GM18909 (cell line): ENCODE results near the gene ABCB6.

Experiments
- ATAC-seq: cut with Tn5 transposase; IDR thresholded peaks from one replicate; pipeline ENCODE4 v1.9.1; 2021; ENCODE audit warnings: mild to moderate bottlenecking; ENCODE audit not compliant: unreplicated experiment, poor library complexity

Gene ABCB6

DNA sequence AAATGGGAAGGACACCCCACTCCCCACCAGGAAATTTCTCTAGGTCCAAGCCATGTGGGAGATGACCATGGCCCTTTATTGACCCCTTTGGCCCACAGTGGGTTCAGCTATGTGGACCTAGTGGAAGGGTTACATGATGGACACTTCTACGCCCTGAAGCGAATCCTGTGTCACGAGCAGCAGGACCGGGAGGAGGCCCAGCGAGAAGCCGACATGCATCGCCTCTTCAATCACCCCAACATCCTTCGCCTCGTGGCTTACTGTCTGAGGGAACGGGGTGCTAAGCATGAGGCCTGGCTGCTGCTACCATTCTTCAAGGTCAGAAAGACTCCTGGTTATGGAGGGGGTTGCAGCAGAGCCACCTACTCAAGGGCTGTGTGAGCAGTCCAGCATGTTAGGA lies 27.8 kb upstream of the ABCB6 start:
- no peak for ATAC-seq

DNA sequence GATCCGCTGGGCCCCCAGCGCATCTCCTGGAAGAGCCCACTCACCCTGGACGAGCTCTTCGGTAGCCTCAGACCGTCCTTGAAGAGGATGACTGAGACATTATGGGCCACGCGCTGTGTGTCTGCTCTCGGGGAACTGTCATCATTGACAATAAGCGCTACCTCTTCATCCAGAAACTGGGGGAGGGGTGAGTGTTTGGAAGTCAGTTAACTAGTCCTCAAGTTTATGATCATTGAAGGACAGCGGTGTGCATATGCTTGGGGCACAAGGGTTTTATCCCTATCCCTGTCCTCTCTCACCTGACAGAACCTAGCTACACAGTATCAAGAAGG lies 27.1 kb upstream of the ABCB6 start:
- no peak for ATAC-seq

DNA sequence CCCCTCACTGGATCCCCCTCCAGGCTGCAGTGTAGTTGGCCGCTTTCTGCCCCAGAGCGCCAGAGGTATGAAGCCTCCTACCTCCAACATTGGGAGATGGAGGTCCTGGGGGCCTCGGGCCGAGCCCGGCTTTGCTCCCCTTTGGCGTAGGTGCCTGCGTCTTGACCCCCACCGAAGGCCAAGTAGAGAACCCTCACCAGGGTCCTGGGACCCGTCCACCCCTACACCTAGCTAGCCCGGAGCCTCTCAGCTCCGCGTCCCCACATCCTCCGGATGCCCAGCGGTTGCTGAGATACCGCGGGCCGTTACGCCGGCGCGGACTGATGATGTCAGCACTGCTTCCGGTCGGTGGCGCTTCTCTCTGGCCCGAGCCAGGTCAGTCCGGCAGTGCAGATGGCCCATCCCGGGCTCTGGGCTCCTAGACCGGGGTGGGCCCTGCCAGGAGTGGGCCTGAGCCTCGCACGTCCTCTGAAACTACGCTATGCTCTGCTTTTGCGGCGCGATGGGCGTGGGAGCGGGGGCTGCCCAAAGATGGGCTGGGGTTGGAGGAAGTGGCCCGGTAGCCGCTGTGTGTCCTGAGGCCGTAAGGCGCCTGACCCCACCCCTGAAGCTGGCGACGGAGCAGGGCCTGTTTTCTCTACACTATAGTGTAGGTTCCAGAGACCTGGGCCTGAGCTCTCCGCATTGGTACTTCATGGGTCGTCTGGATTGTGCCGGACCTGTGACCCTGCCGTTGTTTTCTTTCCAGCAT lies 26.6 kb upstream of the ABCB6 start, which contains the start of the genes GLB1L and STK16:
Gene GLB1L, minus strand, starts transcription at position 297 of the 751 bp plus-strand sequence. CDS start 1,871 bp downstream, outside the sequence.
Gene STK16, plus strand, starts transcription at position 332 of the 751 bp plus-strand sequence. CDS start 521 bp downstream, outside the sequence.
- peak; percentile 66 for ATAC-seq

DNA sequence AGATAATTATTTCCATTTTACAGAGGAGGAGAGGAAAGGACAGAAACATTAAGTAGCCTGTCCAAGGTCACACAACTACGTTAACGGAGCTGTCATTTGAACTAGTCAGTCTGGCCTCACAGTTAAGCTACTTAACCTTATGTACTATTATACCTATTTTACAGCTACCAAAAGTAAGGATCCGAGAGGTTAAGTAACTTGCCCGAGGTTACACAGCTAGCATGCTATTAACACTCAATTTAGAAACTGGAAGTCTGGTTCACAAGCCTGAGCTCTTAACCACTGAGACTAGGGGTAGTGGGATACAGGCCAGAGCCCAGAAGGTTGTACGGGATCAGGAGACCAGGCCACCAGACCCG lies 26.0 kb upstream of the ABCB6 start:
- ATAC-seq, result no peak

DNA sequence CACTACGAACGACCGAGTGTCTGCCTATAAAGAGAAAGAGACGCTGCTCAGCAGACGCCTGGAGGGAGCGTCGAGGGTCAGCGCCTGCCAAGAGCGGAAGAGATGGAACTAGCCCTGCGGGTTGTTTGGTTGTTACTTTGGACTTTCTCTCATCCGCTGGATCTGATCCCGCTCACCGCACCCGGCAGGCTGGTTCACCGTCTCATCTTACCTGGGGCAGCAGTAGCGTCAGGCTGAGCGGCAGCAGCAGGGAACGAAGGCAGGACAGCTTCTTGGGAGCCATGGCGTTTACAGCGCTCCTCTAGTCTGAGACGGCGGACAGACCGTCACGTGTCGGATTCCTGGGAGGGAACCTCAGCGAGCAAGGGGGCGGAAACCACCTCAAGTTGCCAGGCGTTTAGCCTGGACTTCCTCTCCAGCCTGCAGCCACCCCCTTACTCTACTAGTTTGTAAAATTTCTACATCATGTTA lies 24.6 kb upstream of the ABCB6 start:
- ATAC-seq, result no peak

DNA sequence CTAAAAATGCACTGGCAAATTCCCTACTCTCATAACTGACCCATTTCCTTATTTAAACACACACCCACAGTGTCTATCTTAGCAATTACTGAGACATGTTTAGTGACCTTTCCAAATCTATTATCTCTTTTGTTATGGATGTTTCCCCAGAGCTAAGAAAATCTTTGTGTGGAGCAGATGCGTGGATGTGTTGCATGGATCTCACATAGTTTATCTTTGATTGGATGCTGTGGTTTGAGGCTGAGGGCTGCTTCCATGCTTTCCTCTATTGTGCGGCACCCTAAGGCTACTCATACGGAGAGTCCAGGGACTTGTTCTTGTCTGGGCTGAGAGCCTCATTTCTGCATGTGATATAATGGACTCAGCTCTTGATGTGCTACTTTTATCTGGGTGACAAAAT lies 15.6 kb upstream of the ABCB6 start:
- no peak for ATAC-seq

DNA sequence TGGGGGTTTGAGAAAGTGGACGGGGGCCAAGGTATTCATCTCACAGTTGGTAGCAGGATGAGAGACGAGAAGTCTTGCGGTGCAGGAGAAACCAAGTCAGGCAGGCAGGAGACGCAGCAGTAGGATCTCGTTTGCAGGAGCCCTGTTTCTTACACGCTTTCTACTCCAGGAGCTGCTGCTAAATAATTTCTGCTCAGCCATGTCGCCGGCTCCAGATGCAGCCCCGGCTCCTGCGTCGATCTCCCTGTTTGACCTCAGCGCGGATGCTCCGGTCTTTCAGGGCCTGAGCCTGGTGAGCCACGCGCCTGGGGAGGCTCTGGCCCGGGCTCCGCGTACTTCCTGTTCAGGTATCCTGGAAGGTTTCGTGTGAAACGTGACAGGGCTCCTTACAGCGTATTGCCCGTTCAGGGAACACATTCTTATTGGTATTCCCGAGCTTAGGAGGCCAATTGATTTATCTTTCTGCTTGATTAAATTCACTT lies 11.3 kb upstream of the ABCB6 start:
- peak; percentile 19 for ATAC-seq

DNA sequence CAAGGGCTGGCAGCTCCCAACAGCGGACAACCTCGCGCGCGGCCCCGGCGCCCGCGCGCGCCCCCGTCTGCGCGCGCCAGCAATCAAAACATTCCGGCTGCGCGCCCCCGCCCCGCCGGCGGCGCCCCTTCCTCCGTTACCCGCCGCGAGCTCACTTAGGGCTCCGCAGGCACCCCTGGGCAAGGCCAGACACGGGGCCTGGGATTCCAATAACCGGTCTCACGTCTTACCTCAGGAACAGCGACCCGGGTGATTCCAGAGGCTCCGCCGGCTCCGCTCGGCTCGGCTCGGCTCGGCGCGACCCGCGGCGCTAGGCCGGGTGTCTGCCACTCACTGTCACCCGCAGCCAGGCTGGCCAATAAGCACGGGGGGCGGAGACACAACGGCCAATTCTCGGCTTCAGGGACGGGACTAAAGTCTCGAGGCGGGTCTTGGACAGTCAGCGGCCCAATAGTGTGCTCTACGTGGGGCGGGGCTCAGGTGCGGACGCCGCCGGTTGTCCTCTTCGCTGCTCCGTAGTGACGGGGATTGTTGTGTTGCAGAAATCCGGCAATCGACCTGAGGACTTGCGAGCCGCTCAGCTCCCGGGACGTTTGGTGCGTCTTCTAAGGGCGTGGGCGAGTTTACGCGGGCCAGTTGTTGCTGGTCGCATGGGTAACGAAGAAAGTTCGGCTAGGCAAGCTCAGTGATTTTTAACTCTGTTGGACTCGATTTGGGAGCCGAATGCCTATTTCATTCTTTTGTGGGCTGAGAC lies 10.7 kb upstream of the ABCB6 start, which contains the start of the genes ANKZF1 and ATG9A:
Gene ANKZF1, plus strand, starts transcription at position 502 of the 754 bp plus-strand sequence. CDS start 452 bp downstream, outside the sequence.
Gene ATG9A, minus strand, starts transcription at position 332 of the 754 bp plus-strand sequence. CDS start 1,612 bp downstream, outside the sequence.
- ATAC-seq, result peak; percentile 97

DNA sequence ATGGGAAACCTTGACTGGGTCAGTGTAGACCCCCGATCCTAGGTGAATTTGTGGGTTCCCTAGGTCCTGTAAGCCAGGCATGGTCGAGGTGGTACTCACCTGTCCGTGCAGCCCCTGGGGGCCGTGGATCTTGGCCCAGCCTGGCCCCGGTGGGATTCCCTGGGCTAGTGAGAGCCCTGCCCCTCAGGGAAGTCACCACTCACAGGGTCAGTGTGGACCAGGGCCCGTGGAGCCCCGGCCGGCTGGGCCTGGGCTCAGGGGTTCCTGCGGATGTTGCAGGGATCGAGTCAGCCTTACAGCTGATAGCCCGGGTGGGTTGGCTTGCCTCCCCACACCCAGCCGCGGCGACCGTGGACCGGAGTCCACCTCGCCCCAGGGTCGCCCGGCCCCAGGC lies 10.2 kb upstream of the ABCB6 start:
- ATAC-seq, result no peak

DNA sequence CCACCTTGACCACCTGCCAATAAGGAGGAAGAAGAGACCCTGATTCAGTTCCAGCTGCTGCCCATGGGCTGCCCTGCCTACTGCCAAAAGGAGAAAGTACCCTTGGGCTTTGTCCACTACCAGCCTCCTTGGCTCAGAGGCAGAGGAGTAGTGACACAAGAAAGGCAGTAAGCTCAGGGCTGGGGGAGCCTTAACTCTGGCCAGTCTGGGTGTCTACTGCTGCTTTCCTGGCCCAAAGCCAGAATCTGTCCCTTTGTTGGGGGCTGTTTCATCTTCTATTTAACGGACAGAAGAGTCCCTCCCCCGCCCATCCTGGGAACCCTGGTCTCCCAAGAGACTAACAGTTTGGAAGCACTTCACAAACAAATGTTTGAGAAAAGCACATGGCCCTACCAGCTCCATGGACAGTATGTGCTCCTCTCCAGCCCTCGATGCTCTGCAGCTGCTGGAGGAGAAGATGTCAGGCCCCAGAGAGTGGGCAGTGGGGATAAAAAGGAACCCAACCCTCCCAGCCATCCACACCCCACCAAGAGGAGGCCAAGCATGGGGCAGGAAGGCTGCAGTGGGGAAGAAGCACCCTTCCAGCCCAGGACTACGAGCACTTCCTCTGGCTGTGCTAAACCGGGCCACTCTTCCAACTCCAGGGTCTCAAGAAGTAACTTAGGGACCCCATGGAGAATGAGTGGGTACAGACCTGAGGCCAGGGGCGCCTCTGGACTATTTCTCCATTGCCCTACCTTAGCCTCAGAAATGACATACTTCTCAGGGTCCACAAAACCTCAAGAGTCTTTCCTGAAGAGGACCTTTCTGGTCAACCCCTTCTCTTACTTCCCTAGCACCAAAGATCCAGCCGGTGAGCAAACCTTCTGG lies 9.5 kb upstream of the ABCB6 start:
- ATAC-seq, result no peak

DNA sequence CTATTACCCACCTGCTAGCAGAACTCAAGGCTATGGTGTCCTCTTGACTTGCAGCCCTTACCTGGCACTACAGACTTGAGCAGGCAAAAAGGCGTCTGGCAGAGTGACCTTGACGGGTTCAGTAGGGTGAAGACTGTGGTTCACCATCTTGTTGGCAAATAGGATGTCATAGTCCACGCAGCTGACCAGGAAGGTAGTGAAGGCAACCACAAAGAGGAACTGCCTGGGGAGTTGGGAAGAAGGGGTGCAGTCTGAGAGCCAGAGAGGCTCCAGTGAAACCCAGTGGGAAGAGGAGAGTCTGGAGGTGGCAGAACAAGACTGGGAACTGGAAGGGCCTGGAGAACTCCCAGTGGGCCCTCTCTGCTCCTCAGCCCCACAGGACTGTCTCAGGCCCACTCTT lies 6.6 kb upstream of the ABCB6 start:
- no peak for ATAC-seq

DNA sequence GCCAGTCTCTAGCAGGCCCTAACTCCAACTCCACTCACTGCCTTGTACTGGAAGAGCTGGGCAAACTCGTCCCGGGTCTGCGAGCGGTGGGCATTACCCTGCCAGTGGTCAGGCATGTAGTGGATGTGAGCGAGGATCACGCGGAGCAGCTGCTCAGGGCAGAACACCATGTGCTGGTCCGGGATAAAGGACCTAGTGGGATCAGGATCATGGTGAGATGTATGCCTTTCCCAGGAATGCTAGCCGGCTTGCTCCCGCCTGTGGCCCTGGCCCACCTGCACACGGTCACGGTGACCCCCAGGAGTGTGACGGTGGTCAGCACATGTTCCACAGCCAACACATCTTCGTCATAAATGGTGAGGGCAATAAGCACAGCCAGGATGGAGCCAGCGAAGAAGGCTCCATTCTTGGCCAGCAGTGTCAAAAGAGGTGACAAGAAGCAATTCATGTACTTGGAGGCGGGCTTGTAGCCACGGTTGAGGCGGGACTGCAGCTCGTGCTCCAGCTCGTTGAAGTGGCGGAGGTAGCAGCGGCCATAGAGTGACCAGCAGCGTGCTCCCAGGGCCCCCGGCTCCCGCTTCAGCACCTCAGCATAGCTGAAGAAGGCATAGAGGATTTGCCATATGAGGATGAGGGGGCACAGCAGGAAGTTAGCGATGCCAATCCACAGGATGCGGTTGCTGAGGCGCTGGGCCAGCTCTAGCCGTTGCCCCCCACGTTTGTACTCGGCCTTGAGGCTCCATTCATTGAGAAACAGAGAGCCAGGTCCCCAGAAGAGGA lies 5.3 kb upstream of the ABCB6 start:
- ATAC-seq, result no peak

DNA sequence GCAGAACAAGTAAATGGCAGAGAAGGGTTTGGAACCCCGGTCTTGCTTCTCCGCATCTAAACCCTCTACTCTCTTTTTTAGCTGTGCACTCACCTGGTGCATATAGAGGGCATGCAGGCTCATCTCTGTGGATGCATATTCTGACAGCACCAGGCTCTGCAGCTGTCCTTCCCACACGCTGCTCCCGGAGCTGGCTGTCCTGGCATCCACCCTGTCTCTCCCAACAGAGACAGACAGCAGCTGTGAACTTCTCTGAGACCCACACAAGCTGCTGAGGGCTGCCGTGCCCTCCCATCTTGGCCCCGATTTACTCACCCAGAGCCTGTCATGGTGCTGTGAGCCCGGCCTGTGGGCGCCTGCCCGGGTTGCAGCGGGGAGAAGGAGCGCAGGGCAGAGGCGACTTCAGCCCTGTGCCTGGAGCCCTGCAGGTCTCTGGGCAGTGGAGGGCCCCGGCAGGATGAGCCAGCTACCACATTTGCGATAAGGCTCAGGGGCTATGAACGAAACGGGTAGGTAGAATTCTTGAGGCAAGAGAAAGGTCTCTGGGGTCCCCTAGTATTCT lies 3.3 kb upstream of the ABCB6 start:
- ATAC-seq, result no peak

DNA sequence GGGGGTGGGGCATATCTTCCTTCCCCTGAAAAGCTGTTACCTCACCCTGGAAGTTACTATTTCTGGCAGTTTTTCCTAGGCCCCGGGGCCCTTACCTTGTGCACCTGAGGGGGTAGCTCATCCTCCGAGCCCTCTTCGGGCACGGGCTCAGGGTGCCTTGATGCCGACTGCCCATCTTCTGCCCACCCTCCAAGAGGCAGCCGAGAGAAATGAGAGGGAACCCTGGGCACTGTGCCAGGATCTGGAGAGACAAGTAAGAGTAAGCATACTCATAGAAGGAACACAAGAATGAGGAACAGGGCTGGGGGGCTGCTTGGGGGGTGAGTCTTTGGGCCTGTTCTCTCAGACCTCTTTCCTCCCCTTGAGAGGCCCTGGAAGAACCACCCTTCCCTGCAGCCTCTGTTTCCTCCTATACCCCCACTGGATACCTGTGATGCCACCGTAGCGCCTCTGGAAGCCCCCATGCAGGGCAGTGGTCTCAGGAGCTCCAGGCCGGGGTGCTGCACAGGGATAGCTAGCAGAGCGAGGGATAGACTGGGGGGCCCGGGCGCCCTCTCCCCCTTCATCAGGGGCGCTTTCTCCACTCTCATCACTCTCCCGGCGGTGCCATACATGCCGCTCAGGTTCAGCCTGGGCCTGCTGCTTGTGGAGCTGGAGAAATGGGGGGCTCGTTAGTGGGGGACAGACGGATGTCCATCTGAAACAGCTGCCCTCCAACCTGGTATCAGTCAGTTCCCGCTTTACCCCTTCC lies 2.1 kb upstream of the ABCB6 start:
- no peak for ATAC-seq

DNA sequence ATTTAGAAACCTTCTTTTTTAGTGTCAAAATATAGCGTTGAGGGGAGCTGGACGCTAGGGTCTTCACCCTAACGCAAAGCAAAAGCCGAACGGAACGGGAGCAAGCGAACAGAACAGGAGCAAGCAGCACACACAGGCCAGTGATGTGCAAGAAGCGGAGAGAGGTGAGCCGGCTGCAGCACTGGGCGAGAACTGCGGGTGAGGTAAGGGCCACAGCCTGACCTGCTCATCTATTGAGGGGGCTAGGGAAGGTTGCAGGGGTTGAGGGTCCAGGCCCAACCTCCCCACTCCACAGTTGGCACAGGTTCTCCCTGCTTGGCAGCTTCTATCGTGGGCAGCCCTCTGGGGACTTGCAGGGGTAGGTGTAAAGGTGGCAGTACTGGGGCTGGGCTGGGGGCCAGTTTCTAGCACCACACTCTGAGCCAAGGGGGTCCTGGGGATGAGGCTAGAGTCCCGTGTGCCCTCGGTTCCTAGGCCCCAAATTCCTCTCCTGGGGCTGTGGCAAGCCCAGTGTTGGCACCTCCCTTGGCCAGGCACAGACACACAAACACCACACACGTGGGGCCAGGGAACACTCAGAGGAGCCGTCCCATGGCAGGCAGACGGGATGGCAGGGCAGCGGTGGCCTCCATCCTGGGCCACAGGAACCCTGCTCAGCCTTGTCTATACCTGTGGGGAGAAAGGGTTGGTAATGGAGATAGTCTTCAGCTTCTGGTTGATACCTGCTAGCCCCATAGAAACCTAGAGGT lies 1.2 kb upstream of the ABCB6 start:
- no peak for ATAC-seq

DNA sequence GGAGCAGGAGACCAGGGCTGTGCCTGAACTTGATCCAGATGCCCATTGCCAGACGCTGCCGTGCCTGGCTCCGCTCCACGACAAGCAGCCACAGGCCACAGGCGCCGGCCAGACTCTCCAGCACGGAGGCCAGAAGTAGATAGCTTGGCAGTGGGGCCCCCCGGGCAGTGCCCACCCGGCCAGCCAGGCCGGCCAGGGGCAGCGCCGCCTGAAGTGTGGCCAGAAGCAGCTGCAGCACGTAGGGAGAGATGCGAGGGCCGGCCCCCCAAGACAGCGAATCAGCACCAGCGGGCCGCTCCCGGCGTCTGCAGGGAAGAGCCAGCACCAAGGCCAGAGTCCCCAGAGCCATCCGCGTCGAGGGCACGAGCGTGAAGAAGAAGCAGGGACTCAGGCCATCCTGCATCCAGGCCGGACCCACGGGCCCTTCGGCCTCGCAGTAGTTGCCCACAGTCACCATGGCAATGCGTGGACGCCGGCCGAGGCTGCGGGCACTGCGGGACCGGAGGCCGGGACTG lies 484 bp downstream of the ABCB6 start:
- ATAC-seq, result peak; percentile 22

DNA sequence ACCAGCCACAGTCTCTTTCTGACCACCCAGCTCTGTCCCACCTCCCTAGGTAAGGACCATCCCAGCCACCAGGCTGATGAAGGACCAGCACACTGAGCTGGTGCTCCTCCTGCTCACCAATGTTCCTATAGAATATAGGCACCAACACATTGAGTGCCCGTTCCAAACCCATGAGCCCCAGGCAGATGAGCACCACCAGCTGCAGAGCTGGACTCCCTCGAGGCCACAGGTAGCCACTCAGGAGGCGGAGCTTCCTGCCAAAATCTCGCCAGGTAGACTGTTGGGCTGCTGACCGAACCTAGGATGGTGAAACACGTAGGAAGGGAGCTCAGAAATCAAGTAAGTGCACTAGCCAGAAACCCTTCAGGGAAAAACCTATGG lies 2.2 kb downstream of the ABCB6 start:
- ATAC-seq, result no peak
